H1 (cell line): ENCODE data around the gene TSC22D1. TPM values are rescaled to one million over a fixed set of nuclear protein-coding genes. Genes with fewer than 3 reads are reported as not detected.

ENCODE experiments used
- CTCF ChIA-PET: fragments of 300-600 bp; sonication (Branson Sonifier 250); formaldehyde crosslinking; loops from one replicate; lab custom pipeline; 2021; ENCODE audit not compliant: partially characterized antibody; lab: Charles Lee
- POLR2A ChIA-PET: fragments of 300-600 bp; sonication (Branson Sonifier 250); formaldehyde crosslinking; loops from one replicate; lab custom pipeline; 2021; ENCODE audit warnings: inconsistent platforms; ENCODE audit not compliant: partially characterized antibody; lab: Charles Lee
- DNase-seq, 2 experiments: peaks; one replicate each; pipeline versions ENCODE4 v3.0.0 to v3.0.0-alpha.2; 2010 to 2022; ENCODE audit warnings: low spot score in 2 of 2, low read depth in 1 of 2, mixed read lengths in 1 of 2
- FAIRE-seq: peaks from 2 replicates; lab custom pipeline; 2011; peaks lifted over from hg19 to GRCh38; lab: Jason Lieb, UNC
- H2AFZ ChIP-seq: 2 replicates; pipeline ENCODE4 v1.8.1; 2012; ENCODE audit warnings: low read length, inconsistent platforms
- H2AK5ac ChIP-seq: 2 replicates; pipeline ENCODE4 v1.6.1; 2013; ENCODE audit warnings: low read depth, low read length
- H2BK120ac ChIP-seq: replicated peaks from 2 replicates; pipeline ENCODE3; 2013; ENCODE audit warnings: low read depth, low read length, inconsistent platforms
- H2BK12ac ChIP-seq: 2 replicates; pipeline ENCODE4 v1.6.1; 2013; ENCODE audit warnings: low read depth, low read length
- H2BK15ac ChIP-seq: 2 replicates; pipeline ENCODE4 v1.6.1; 2013; ENCODE audit warnings: low read length
- H2BK20ac ChIP-seq: 2 replicates; pipeline ENCODE4 v1.6.1; 2013; ENCODE audit warnings: low read length
- H2BK5ac ChIP-seq: 2 replicates; pipeline ENCODE4 v1.6.1; 2013; ENCODE audit warnings: low read depth, low read length
- H3K14ac ChIP-seq: 2 replicates; pipeline ENCODE4 v1.6.1; 2013; ENCODE audit warnings: inconsistent platforms; ENCODE audit not compliant: insufficient read length
- H3K18ac ChIP-seq: 2 replicates; pipeline ENCODE4 v1.6.1; 2013; ENCODE audit warnings: low read length; ENCODE audit errors: extremely low read depth
- H3K23ac ChIP-seq: 2 replicates; pipeline ENCODE4 v1.6.1; 2013; ENCODE audit warnings: inconsistent platforms; ENCODE audit not compliant: insufficient read length
- H3K23me2 ChIP-seq: 2 replicates; pipeline ENCODE4 v1.6.1; 2013; ENCODE audit warnings: low read depth, low read length
- H3K27ac ChIP-seq: 2 replicates; pipeline ENCODE4 v1.6.1; 2011; ENCODE audit warnings: low read depth, low read length, inconsistent platforms
- H3K27me3 ChIP-seq, 4 experiments: replicated peaks in 1 of 4; 1 replicate in 1 of 4; 2 replicates in 3 of 4; pipeline versions ENCODE4 v1.6.1 to v1.8.1; 2011 to 2013; ENCODE audit warnings: low read length in 3 of 4, mild to moderate bottlenecking in 3 of 4, inconsistent platforms in 2 of 4, mixed read lengths in 2 of 4, moderate library complexity in 1 of 4; ENCODE audit not compliant: control insufficient read depth in 3 of 4, insufficient read depth in 3 of 4; ENCODE audit errors: extremely low read depth in 1 of 4
- H3K36me3 ChIP-seq, 4 experiments: 2 replicates each; pipeline versions ENCODE4 v1.6.1 to v1.8.1; 2011 to 2013; ENCODE audit warnings: mild to moderate bottlenecking in 4 of 4, low read length in 3 of 4, moderate library complexity in 2 of 4, control low read depth in 1 of 4, inconsistent platforms in 1 of 4; ENCODE audit not compliant: insufficient read depth in 4 of 4, control insufficient read depth in 2 of 4
- H3K4ac ChIP-seq: replicated peaks from 2 replicates; pipeline ENCODE3; 2013; ENCODE audit warnings: low read length, low read depth, mixed read lengths, inconsistent platforms; ENCODE audit not compliant: insufficient read length
- H3K4me1 ChIP-seq, 4 experiments: replicated peaks in 1 of 4; 1 replicate in 1 of 4; 2 replicates in 3 of 4; pipeline versions ENCODE4 v1.6.1 to v1.8.1; 2011 to 2013; ENCODE audit warnings: low read length in 3 of 4, inconsistent platforms in 2 of 4, mixed read lengths in 1 of 4; ENCODE audit not compliant: insufficient read depth in 4 of 4, control insufficient read depth in 3 of 4
- H3K4me2 ChIP-seq, 2 experiments: 2 replicates each; pipeline versions ENCODE4 v1.6.1 to v1.8.1; 2011 to 2013; ENCODE audit warnings: low read depth in 2 of 2, low read length in 2 of 2, control low read depth in 1 of 2, inconsistent platforms in 1 of 2, mild to moderate bottlenecking in 1 of 2; ENCODE audit not compliant: insufficient read depth in 1 of 2
- H3K4me3 ChIP-seq, 4 experiments: fragments of 200-600, 300-600 bp in 1 of 4; sonication (generic), shearing (Covaris generic), sonication (Bioruptor Twin) in 1 of 4; 2 replicates each; pipeline versions ENCODE4 v1.5.1 to v1.8.1; 2011 to 2016; ENCODE audit warnings: low read length in 4 of 4, low read depth in 3 of 4, control low read depth in 2 of 4, inconsistent platforms in 2 of 4, mild to moderate bottlenecking in 2 of 4, mixed read lengths in 1 of 4, moderate library complexity in 1 of 4; ENCODE audit not compliant: insufficient read depth in 2 of 4; ENCODE audit errors: extremely low read depth in 1 of 4
- H3K56ac ChIP-seq: replicated peaks from 2 replicates; pipeline ENCODE3; 2013; ENCODE audit warnings: low read depth, mild to moderate bottlenecking, mixed read lengths, low read length, inconsistent platforms; ENCODE audit not compliant: insufficient read length
- H3K79me1 ChIP-seq: 2 replicates; pipeline ENCODE4 v1.6.1; 2013; ENCODE audit warnings: low read depth, low read length, control low read depth
- H3K79me2 ChIP-seq, 2 experiments: 2 replicates each; pipeline versions ENCODE4 v1.6.1 to v1.8.1; 2012 to 2013; ENCODE audit warnings: low read length in 2 of 2, mild to moderate bottlenecking in 2 of 2, inconsistent platforms in 1 of 2; ENCODE audit not compliant: insufficient read depth in 2 of 2, control insufficient read depth in 1 of 2
- H3K9ac ChIP-seq, 4 experiments: replicated peaks in 1 of 4; 1 replicate in 1 of 4; 2 replicates in 3 of 4; pipeline versions ENCODE4 v1.6.1 to v1.8.1; 2011 to 2013; ENCODE audit warnings: low read depth in 3 of 4, low read length in 3 of 4, control low read depth in 2 of 4, mild to moderate bottlenecking in 2 of 4, moderate library complexity in 2 of 4, inconsistent platforms in 1 of 4; ENCODE audit errors: extremely low read depth in 1 of 4
- H3K9me3 ChIP-seq, 2 experiments: 2 replicates each; pipeline versions ENCODE4 v1.6.1 to v1.8.1; 2012 to 2013; ENCODE audit warnings: mild to moderate bottlenecking in 2 of 2, moderate library complexity in 2 of 2, control low read depth in 1 of 2, inconsistent platforms in 1 of 2, low read depth in 1 of 2, low read length in 1 of 2, mixed read lengths in 1 of 2; ENCODE audit not compliant: insufficient read depth in 2 of 2
- H4K20me1 ChIP-seq, 2 experiments: replicated peaks in 1 of 2; 2 replicates each; pipeline versions ENCODE3 to v1.8.1; 2011 to 2013; ENCODE audit warnings: inconsistent platforms in 2 of 2, low read length in 2 of 2, mild to moderate bottlenecking in 1 of 2; ENCODE audit not compliant: insufficient read depth in 2 of 2, control insufficient read depth in 1 of 2
- H4K5ac ChIP-seq: 2 replicates; pipeline ENCODE4 v1.6.1; 2013; ENCODE audit warnings: low read length, low read depth, mixed read lengths, inconsistent platforms; ENCODE audit not compliant: insufficient read length
- H4K8ac ChIP-seq: 2 replicates; pipeline ENCODE4 v1.8.0; 2013; ENCODE audit warnings: mild to moderate bottlenecking, moderate library complexity, low read length, inconsistent platforms; ENCODE audit not compliant: insufficient read depth; ENCODE audit errors: extremely low read depth
- H4K91ac ChIP-seq: replicated peaks from 2 replicates; pipeline ENCODE3; 2013; ENCODE audit warnings: low read length, mixed read lengths, inconsistent platforms; ENCODE audit not compliant: insufficient read length
- CHD2 ChIP-seq: IDR thresholded peaks from 2 replicates; pipeline ENCODE4 v1.6.1; 2012; ENCODE audit warnings: low read length, improper control_type of control experiment
- POLR2A ChIP-seq, 2 experiments: IDR thresholded peaks; 1 replicate in 1 of 2; 2 replicates in 1 of 2; pipeline ENCODE4 v1.6.1; 2011; ENCODE audit warnings: low read depth in 2 of 2, low read length in 2 of 2, mild to moderate bottlenecking in 2 of 2; ENCODE audit errors: control extremely low read depth in 1 of 2
- WGBS, 2 experiments: shearing (Covaris generic) in 1 of 2; methylation state at CpG; one replicate each; pipeline versions ENCODE4 v1.1.6 to v1.1.7; 2013 to 2015; ENCODE audit warnings: low lambda C conversion rate in 2 of 2, mixed read lengths in 2 of 2, inconsistent platforms in 1 of 2, low coverage in 1 of 2, missing lambda C conversion rate in 1 of 2; ENCODE audit not compliant: insufficient replicate concordance in 2 of 2, insufficient coverage in 1 of 2, insufficient read length in 1 of 2; ENCODE audit errors: extremely low coverage in 1 of 2, missing lambda C conversion rate in 1 of 2; 5-methylcytosine and 5-hydroxymethylcytosine counted together
- polyA plus RNA-seq, 7 experiments: library from polyadenylated mRNA; depleted of rRNA in 3 of 7; stranded (reverse) in 5 of 7; unstranded in 2 of 7; fragments of >200 nt in 5 of 7; fragments of 200-250 nt in 2 of 7; gene quantifications; 1 replicate in 5 of 7; 2 replicates in 1 of 7; 4 replicates in 1 of 7; pipeline versions ENCODE4 v1.2.1 to v1.2.3, GENCODE V29; 2011 to 2013; ENCODE audit warnings: missing spikeins in 2 of 7, mixed read lengths in 2 of 7
- total RNA-seq: library from RNA; stranded (reverse); fragmentation: NEBNext Ultra II Directional; extraction: Animal tissue kit (Norgen Biotek cat#: 25700); gene quantifications from 2 replicates; pipeline ENCODE4 v1.2.1, GENCODE V29; 2021

The TSC22D1 gene
- total and polyA plus RNA-seq, 2 of the 8 experiments (the other 6 are each of a cell fraction or from before 2014, with no cell fraction given), result 52.6 to 80.9 TPM

- no peak overlapping the region for H3K27ac ChIP-seq
- peak overlapping the region; percentile 80 to 83 for H3K4me2 ChIP-seq
- ChIA-PET POLR2A (interaction anchor here (0.8 to 1.9 kb wide), 7 partner anchors 8 to 90 kb away, joined by 3 to 7 read pairs (median 4); no protein-coding TSS in a partner anchor), CTCF (interaction anchor here (0.6 to 2.2 kb wide), 16 partner anchors 9 to 666 kb away, joined by 3 to 17 read pairs (median 4); no protein-coding TSS in a partner anchor)
- no peak overlapping the region for H3K4ac ChIP-seq
- H2AK5ac ChIP-seq, result no peak overlapping the region
- no peak overlapping the region; a peak in 1 of 7 replicates for H3K9ac ChIP-seq
- 75% methylated on average over 1 of the region's 1 CpG; no CpG with 5 or more reads in 1 of the 2 experiments for WGBS, 2 experiments
- H4K91ac ChIP-seq, result no peak overlapping the region
- H3K36me3 ChIP-seq, result peaks cover 0 to 25% (median 1%) of the 10 kb centered on the region in 4 experiments; a peak in 3 of 8 replicates
- no peaks in the 10 kb centered on the region for H3K9me3 ChIP-seq
- H4K20me1 ChIP-seq, result peaks cover 9 to 18% of the 10 kb centered on the region in 2 experiments
- no peak overlapping the region for H4K5ac ChIP-seq
- TF ChIP-seq CHD2, result no peak
- TF ChIP-seq POLR2A (IDR thresholded peaks at IDR 0.05; ENCODE audit: control extremely low read depth in 1 of 2, low read depth in 2 of 2, low read length in 2 of 2), result peak in 1 of 2 experiments; percentile 60; a peak in 2 of 3 replicates
- H3K27me3 ChIP-seq, result no peaks in the 10 kb centered on the region
- peaks cover 6% of the 10 kb centered on the region for H3K79me1 ChIP-seq
- H2BK15ac ChIP-seq, result no peak overlapping the region
- H3K23ac ChIP-seq, result no peak overlapping the region
- H3K4me1 ChIP-seq, result peaks cover 17 to 28% (median 19%) of the 10 kb centered on the region in 4 experiments; a peak in 6 of 7 replicates
- peak overlapping the region in 3 of 4 experiments; percentile 17 to 96 (median 77); a peak in 5 of 8 replicates for H3K4me3 ChIP-seq
- no peak overlapping the region for H2AFZ ChIP-seq
- peaks cover 23% of the 10 kb centered on the region; the same call in 1 of the 2 replicates for H3K23me2 ChIP-seq
- FAIRE-seq (no peak), DNase-seq (no peak)
- H3K18ac ChIP-seq, result no peak overlapping the region
- no peak overlapping the region for H4K8ac ChIP-seq
- H2BK12ac ChIP-seq, result no peak overlapping the region
- H2BK5ac ChIP-seq, result no peak overlapping the region
- no peak overlapping the region for H3K14ac ChIP-seq
- H2BK20ac ChIP-seq, result no peak overlapping the region
- peaks cover 17 to 68% of the 10 kb centered on the region in 2 experiments; a peak in 3 of 4 replicates for H3K79me2 ChIP-seq
- no peak overlapping the region for H2BK120ac ChIP-seq
- no peak overlapping the region for H3K56ac ChIP-seq
Observed at GRCh38 chr13:44574466-44574855, 1.7 kb downstream of the TSC22D1 start.
